ENCODE measurements around the gene GALNT5.
"Not testable (repeated sequence)": the region's sequence is repeated elsewhere in the genome, so short reads cannot be mapped to it uniquely, and the experiment has no call there.

Gene GALNT5

GRCh38 chr2:157337978-157338377 is 80.5 kb downstream of the GALNT5 start:
- Histone ChIP-seq H3K79me2 (ENCODE audit: low read length) (no peaks in the 10 kb centered on the region), H3K9ac (ENCODE audit: low read length) (no peak overlapping the region), H3K9me3 (ENCODE audit: insufficient read depth, low read length) (no peaks in the 10 kb centered on the region), H4K20me1 (ENCODE audit: insufficient read depth, low read length) (no peaks in the 10 kb centered on the region), H2AFZ (ENCODE audit: low read depth, low read length) (no peak overlapping the region), H3K27me3 (ENCODE audit: low read depth, low read length) (no peaks in the 10 kb centered on the region), H3K4me3 (ENCODE audit: low read length) (no peak overlapping the region), H3K4me1 (ENCODE audit: low read length) (peaks cover 8% of the 10 kb centered on the region), H3K27ac (ENCODE audit: low read length) (no peak overlapping the region), H3K4me2 (ENCODE audit: low read length) (no peak overlapping the region), H3K36me3 (replicated peaks; ENCODE audit: low read depth, low read length) (no peaks in the 10 kb centered on the region)
- TF ChIP-seq CTCF (IDR thresholded peaks at IDR 0.05; ENCODE audit: low read depth, low read length): no peak
- TF ChIP-seq EZH2phosphoT487 (IDR thresholded peaks at IDR 0.05; ENCODE audit: low read depth): no peak

GRCh38 chr2:157339965-157340655 is 82.6 kb downstream of the GALNT5 start:
- H3K27ac ChIP-seq (ENCODE audit: low read length): no peak overlapping the region
- no peaks in the 10 kb centered on the region for H4K20me1 ChIP-seq (ENCODE audit: insufficient read depth, low read length)
- no peaks in the 10 kb centered on the region for H3K36me3 ChIP-seq (replicated peaks; ENCODE audit: low read depth, low read length)
- TF ChIP-seq CTCF (IDR thresholded peaks at IDR 0.05; ENCODE audit: low read depth, low read length) (no peak), EZH2phosphoT487 (IDR thresholded peaks at IDR 0.05; ENCODE audit: low read depth) (no peak)
- H3K27me3 ChIP-seq (ENCODE audit: low read depth, low read length): no peaks in the 10 kb centered on the region
- no peak overlapping the region for H2AFZ ChIP-seq (ENCODE audit: low read depth, low read length)
- no peak overlapping the region for H3K4me3 ChIP-seq (ENCODE audit: low read length)
- H3K79me2 ChIP-seq (ENCODE audit: low read length): no peaks in the 10 kb centered on the region
- no peak overlapping the region for H3K9ac ChIP-seq (ENCODE audit: low read length)
- H3K9me3 ChIP-seq (ENCODE audit: insufficient read depth, low read length): no peaks in the 10 kb centered on the region; the same call in 1 of the 2 replicates
- no peak overlapping the region for H3K4me2 ChIP-seq (ENCODE audit: low read length)
- peaks cover 8% of the 10 kb centered on the region for H3K4me1 ChIP-seq (ENCODE audit: low read length)

- H3K4me1 ChIP-seq (ENCODE audit: low read length); H3K9me3 ChIP-seq (ENCODE audit: insufficient read depth, low read length); H4K20me1 ChIP-seq (ENCODE audit: insufficient read depth, low read length); H3K27ac ChIP-seq (ENCODE audit: low read length); H3K4me3 ChIP-seq (ENCODE audit: low read length); H3K27me3 ChIP-seq (ENCODE audit: low read depth, low read length); H3K36me3 ChIP-seq (replicated peaks; ENCODE audit: low read depth, low read length); H2AFZ ChIP-seq (ENCODE audit: low read depth, low read length); H3K9ac ChIP-seq (ENCODE audit: low read length); H3K4me2 ChIP-seq (ENCODE audit: low read length); H3K79me2 ChIP-seq (ENCODE audit: low read length): not testable (repeated sequence)
Measured at GRCh38 chr2:157341381-157341780, 83.9 kb downstream of the GALNT5 start.

GRCh38 chr2:157345647-157346389 is 88.3 kb downstream of the GALNT5 start:
- no peak overlapping the region for H3K4me2 ChIP-seq (ENCODE audit: low read length)
- no peaks in the 10 kb centered on the region for H3K4me1 ChIP-seq (ENCODE audit: low read length)
- no peak overlapping the region for H3K9ac ChIP-seq (ENCODE audit: low read length)
- no peaks in the 10 kb centered on the region for H3K36me3 ChIP-seq (replicated peaks; ENCODE audit: low read depth, low read length)
- no peak overlapping the region for H2AFZ ChIP-seq (ENCODE audit: low read depth, low read length)
- H3K79me2 ChIP-seq (ENCODE audit: low read length): no peaks in the 10 kb centered on the region
- peaks cover 4% of the 10 kb centered on the region; the same call in 1 of the 2 replicates for H3K9me3 ChIP-seq (ENCODE audit: insufficient read depth, low read length)
- no peak overlapping the region for H3K27ac ChIP-seq (ENCODE audit: low read length)
- no peaks in the 10 kb centered on the region for H3K27me3 ChIP-seq (ENCODE audit: low read depth, low read length)
- H4K20me1 ChIP-seq (ENCODE audit: insufficient read depth, low read length): no peaks in the 10 kb centered on the region
- H3K4me3 ChIP-seq (ENCODE audit: low read length): no peak overlapping the region
- TF ChIP-seq EZH2phosphoT487 (IDR thresholded peaks at IDR 0.05; ENCODE audit: low read depth) (no peak), CTCF (IDR thresholded peaks at IDR 0.05; ENCODE audit: low read depth, low read length) (no peak)

Measured in OCI-LY3 (cell line).